Subcutaneous adipose tissue (tissue), 4 donors: ENCODE measurements around the gene RTN4. TPM values are rescaled to one million over a fixed set of nuclear protein-coding genes. Genes with fewer than 3 reads are reported as not detected.

Experiments
- small RNA-seq: library from RNA; depleted of rRNA; stranded (forward); fragments of <200 nt; gene quantifications from one replicate; pipeline ENCODE3, GENCODE V24; 2016
- total RNA-seq, 4 donors: library from RNA; depleted of rRNA; stranded (reverse); fragments of >200 nt; gene quantifications; one replicate each; pipeline ENCODE4 v1.1.0, GENCODE V29; 2016
- TF ChIP-seq, protein P1 (sequence below): fragments of 450-650 bp; IDR thresholded peaks from one replicate; pipeline ENCODE4 v1.5.1; 2016; ENCODE audit warnings: low read depth, mild to moderate bottlenecking, control low read depth, antibody characterized with exemption, moderate library complexity

Gene RTN4
- total RNA-seq, 4 donors from 2014 or later: 347 to 464 (median 405) TPM

DNA sequence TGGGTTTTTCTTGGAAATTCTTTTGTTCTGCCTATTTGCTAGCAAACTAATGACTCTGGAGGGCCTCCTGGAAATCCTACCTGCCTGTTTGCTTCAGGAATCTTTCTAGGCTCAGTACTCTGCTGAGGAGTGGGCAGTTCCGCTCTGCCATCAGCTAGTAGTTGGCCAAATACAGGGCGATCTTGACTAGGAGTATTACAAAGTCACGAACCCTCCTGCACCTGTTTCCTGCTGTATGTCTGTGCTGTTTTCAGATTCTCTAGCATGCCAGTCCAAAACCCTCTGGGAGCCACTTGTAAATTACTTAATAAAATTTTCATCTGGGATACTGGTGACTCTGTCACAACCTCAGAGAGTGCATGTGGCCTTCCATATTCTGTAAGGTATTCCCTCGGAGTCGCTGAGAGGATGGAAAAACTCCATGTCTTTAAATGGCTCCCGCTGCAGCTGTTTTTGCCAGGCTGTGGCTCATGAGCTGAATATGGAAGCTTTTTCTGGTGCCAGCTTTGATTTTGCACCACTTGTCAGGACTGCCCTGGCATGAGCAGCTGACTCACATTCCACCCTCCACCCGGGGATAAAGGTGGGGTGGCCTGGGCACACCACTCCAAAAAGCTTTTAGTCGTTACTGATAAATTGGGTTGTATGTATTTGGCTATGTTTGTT lies 123.0 kb downstream of the RTN4 start:
- TF ChIP-seq, protein P1, sequence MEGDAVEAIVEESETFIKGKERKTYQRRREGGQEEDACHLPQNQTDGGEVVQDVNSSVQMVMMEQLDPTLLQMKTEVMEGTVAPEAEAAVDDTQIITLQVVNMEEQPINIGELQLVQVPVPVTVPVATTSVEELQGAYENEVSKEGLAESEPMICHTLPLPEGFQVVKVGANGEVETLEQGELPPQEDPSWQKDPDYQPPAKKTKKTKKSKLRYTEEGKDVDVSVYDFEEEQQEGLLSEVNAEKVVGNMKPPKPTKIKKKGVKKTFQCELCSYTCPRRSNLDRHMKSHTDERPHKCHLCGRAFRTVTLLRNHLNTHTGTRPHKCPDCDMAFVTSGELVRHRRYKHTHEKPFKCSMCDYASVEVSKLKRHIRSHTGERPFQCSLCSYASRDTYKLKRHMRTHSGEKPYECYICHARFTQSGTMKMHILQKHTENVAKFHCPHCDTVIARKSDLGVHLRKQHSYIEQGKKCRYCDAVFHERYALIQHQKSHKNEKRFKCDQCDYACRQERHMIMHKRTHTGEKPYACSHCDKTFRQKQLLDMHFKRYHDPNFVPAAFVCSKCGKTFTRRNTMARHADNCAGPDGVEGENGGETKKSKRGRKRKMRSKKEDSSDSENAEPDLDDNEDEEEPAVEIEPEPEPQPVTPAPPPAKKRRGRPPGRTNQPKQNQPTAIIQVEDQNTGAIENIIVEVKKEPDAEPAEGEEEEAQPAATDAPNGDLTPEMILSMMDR: no peak

DNA sequence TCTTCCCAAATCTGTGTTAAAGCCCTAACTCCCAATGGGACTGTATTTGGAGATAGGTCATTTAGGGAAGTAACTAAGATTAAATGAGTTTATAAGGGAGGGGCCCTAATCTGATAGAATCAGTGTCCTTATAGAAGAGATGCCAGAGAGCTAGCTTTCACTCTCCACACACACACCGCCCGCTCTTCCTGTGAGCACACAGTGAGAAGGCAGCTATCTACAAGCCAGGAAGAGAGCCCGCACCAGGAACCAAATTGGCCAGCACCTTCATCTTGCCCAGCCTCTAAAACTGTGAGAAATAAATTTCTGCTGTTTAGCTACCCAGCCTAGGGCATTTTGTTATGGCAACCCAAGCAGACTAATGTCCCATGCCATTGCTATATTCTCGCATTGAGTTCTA lies 125.2 kb downstream of the RTN4 start:
- TF ChIP-seq, protein P1: no peak

DNA sequence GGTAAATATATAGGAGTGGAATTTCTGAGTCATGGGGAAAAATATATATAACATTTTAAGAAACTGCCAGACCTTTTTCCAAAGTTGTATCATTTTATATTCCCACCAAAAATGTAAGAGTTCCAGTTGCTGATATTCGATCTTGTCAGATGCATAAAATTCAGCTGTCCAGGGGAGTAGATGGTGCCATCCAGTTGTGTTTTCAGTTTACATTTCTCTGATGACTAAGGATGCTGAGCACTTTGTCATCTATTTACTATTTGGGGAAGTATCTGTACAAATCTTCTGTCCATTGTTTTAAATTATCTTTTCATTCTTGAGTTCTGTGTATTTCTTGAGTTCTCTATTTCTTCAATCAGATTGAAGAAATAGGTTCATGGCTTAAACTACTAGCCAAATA lies 126.1 kb downstream of the RTN4 start:
- TF ChIP-seq, protein P1: no peak

Small RNA genes within 50 kb of the gene (small RNA-seq; reads per million reads assigned to genes)
- gene RNU6-433P: not detected

Other genes starting within 250 kb of the RTN4 start
- 10 to 100 TPM in 1 of 4 donors, 1 to 10 TPM in 3; 3.2 to 15.8 (median 6.3) TPM for gene CLHC1, start 181.8 kb upstream of the RTN4 start, total RNA-seq
- gene RPS27A, start 182.2 kb upstream of the RTN4 start, total RNA-seq: 1,000 to 10,000 TPM in 3 of 4 donors, 100 to 1,000 TPM in 1; 939 to 2,786 (median 1,413) TPM
- 10 to 100 TPM; 17.8 to 34.9 (median 26.3) TPM for gene MTIF2, start 218.8 kb upstream of the RTN4 start, total RNA-seq